DMS 273 (cell line): ENCODE measurements around the gene CCNI2.
A peak's percentile ranks its signal among the peaks of the same experiment; 100 is the strongest.
"Not testable (repeated sequence)": the region's sequence is repeated elsewhere in the genome, so short reads cannot be mapped to it uniquely, and the experiment has no call there.

Source experiments
- DNase-seq: peaks from one replicate; lab custom pipeline; 2025; ENCODE audit not compliant: unreplicated experiment; lab: John Stamatoyannopoulos, UW

The CCNI2 gene

DNA sequence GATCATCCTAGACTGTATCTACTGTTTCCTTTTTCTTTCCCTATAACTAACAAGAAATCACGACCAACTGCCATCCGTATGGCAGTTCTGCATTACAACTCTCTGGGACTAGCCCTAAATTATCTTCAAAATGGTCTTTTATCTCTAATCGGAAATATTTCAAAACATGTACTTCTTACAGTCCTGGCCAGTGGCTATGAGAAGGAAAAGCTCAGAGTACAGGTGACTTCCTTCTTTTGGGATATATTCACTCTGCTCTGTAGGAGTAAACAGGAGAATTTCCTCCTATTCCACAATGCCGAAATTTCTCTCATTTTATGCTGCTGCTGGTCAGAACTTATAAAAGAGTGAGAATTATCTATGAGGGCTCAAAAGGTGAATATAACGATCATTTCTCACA is 31.6 kb downstream of the CCNI2 start:
- DNase-seq = no peak

- DNase-seq = peak; percentile 21
Measured at GRCh38 chr5:132779961-132780360, 32.7 kb downstream of the CCNI2 start.

- no peak for DNase-seq
Measured at GRCh38 chr5:132780577-132780976, 33.4 kb downstream of the CCNI2 start.

DNA sequence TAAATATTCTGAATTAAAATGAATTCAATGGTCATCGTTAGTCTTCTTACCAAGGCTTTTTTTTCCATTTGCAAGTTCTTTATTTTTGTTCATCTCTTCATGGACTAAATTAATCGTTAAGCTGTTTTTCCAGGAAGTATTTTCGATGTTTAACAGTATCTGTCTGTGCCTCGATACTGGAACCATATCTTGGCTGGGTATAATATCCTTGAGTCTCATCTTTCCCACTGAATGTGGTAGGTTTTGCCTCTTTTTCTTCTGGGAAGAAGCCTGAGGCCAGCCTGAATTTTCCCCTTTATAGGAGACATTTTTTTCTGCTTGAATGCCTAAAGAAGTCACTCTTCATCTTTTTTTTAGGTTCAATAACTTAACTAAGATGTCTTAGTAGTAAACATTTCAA is 33.8 kb downstream of the CCNI2 start:
- no peak for DNase-seq

- no peak for DNase-seq
Measured at GRCh38 chr5:132782101-132782500, 34.9 kb downstream of the CCNI2 start.

DNA sequence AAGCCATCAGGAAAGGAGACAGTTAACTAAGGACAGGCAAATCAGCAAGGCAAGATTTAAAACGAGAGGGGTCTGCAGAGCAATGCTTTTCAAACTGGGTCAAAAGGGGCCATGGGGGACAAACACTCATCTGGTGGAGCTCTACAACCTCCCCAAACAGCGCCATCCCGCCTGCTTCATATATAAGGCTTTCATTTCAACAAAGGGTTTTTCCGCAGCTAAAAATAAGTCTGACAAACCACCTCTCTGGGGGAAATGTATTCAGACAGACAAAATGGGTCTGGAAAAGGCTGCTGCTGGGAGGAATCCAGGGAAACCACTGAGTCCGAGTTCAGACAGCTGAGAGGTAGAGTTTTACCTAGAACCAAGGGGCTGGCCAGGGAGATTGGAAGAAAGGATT is 38.1 kb downstream of the CCNI2 start:
- no peak for DNase-seq

- no peak for DNase-seq
Measured at GRCh38 chr5:132785864-132786263, 38.6 kb downstream of the CCNI2 start.

DNA sequence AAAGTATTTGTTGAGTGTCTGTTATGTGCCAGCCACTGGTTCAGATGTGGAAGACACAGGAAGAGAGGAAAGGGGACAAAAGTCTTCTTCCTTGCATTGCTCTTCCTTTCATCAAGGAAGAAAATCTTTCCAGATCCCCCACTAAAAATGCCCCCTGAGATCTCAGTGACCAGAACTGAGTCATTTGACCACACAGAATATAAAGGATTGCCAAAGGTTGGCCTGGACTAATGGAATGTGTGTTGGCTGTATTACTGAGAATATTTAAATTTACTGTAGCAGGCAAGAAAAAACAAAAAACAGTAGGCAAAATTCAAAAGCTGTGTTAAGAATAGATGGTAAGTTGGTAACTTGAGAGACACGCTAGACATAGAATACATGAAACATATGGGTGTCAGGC is 39.9 kb downstream of the CCNI2 start:
- no peak for DNase-seq

DNA sequence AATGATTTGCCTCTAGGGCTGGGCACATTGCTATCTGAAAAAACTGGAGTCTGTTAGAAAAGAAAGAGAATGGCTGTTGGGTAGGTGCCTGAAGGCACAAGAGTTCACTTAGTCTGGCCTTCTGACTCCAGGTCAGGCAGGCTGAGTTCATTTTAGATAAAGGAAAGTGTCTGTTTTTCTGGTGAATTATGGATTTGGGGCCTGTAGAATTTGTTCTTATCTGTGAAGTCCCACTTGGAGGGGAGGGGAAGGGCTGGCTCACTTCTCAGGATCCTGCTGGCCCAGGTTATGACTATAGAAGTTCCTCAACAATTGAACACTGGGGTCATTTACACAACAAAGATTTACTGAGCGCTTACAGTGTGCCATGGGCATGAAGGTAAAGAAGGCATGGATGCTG is 41.3 kb downstream of the CCNI2 start:
- DNase-seq = no peak

DNA sequence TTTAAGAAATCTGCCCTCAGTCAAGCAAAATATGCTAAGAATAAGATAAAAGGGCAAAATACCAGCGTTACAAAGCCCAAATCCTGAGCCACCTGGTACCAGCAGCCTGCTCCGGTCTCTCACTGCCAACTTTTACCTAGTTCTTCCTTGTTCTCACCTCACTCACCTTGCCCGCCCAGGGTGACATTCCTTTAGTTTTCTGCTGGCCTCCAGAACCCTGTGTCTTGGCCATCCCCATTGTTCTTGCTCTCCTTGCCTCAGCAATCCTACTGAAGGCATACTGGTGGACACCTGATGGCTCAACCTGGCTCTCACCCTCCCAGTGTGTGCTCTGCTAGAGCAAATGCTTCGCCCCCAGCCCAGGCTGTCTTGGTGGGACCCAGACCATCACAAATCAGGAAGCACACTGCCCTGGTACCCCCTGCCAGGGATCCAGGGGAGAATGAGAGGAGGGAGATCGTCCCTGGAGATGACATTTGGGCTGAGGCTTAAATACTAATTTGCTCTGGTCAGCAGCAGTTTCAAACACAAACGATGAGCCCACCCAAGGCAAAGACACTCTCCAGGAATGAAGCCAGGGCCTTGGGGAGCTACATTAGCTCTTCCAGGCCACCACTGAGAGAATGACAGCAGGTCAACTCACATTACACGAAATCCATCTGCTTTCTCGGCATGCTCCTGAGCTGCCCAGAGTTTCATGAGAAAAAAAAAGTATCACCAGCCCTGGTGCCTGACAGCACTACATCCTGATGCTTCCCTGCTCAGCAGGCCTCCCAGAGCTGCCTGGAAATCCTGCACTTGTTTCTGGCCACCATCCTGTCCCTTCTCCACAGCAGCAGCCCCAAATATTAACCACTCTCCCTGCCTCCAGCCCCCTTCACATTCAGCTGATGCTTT is 42.0 kb downstream of the CCNI2 start:
- DNase-seq = peak; percentile 71

DNA sequence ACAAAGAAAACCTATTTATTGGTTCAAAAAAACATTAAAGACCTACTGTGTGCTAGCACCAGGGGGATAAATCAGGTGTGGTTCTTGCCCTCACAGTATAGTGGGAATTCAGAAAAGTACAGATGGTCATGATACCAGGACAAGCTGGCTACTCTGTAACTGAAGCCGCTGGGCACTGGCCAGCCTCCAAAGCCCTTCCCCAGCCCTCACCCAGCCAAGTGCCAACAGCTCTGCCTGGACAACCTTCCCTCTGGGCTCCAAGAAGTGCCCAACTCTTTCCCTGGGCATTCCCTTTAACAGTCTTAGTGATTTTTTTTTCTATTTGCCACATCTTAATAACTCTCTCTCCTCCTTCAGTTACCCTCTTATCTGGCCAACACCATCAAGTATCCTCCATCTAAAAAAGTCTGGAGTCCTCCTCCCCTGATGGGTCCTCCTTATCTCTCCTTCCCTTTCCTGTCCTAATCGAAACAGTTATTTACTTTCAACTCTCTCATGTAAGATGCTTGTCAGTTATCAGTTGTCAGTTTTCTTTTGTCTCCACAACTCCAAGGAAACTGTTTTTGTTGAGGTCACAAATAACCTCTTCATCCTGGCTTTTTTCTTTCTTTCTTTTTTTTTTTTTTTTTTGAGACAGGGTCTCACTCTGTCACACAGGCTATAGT is 43.1 kb downstream of the CCNI2 start:
- no peak for DNase-seq

DNA sequence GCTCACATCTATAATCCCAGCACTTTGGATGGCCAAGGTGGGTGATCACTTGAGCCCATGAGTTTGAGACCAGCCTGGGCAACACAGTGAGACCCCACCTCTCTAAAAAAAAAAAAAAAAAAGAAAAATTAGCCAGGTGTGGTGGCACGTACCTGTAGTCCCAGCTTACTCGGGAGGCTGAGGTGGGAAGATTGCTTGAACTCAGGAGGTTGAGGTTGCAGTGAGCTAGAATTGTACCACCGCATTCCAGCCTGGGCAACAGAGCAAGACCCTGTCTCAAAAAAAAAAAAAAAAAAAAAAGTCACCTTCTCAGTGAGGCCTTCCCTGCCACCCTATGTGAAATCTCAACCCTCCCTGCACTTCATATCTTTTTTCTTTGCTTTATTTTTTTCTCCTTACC is 43.8 kb downstream of the CCNI2 start:
- no peak for DNase-seq

DNA sequence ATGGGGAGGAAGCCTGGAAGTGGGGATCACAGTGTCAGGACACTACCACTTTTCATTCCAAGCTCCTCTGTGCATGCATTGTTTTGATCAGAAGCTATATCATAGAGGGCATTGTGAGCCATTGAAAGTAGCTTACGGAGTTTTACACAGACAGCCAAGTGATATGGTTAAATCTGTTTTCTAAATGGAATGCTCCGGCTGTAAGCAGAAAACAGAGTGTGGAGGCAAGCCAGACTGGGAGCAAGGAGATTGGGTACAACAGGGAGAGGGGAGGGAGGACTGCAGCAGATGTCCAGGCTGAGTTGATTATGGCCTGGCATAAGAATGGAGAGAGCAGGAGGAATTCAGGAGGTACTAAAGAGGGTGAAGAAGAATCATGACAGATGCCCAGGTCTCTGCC is 50.4 kb downstream of the CCNI2 start:
- DNase-seq = peak; percentile 54

- DNase-seq = no peak
Measured at GRCh38 chr5:132799392-132799791, 52.2 kb downstream of the CCNI2 start.

DNA sequence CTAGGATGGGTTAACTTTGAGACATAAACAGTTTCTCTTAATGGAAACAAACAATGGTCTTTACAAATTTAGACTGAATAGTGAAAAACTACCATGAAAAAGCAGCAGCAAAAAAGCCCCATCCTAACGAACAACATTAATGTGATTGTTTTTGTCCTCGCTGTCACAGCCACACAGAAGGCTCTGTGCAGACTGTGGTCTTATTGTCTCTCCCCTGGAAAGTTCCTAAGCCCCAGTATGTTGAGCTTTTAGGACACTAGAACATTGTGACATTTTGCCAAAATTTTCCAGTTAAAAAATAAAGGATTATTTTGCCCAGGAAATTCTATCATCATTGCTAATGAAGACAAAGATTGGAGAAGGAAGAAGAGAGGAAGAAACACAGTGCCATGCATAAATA is 53.3 kb downstream of the CCNI2 start:
- no peak for DNase-seq

- no peak for DNase-seq
Measured at GRCh38 chr5:132802044-132802684, 54.9 kb downstream of the CCNI2 start.

DNA sequence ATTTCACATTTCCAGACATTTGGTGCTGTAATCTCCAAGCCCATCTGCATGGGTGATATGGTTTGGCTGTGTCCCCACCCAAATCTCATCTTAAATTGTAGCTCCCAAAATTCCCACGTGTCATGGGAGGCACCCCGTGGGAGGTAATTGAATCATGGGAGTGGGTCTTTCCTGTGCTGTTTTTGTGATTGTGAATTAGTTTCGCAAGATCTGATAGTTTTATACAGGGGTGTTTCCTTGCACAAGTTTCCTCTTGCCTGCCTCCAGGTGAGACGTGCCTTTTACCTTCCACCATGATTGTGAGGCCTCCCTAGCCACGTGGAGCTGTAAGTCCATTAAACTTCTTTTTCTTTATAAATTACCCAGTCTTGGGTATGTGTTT is 55.5 kb downstream of the CCNI2 start:
- not testable (repeated sequence) for DNase-seq
